ENCODE measurements around the gene PTPN1. TPM values are rescaled to one million over a fixed set of nuclear protein-coding genes. Genes with fewer than 3 reads are reported as not detected.

Gene PTPN1
- total and polyA plus RNA-seq, 2 experiments from 2014 or later, result 16.9 to 26.4 TPM

- no peak for TF ChIP-seq ETS1 (IDR thresholded peaks at IDR 0.05)
- no peak for TF ChIP-seq ZNF114 (CRISPR knock-in tag; IDR thresholded peaks at IDR 0.05)
- no peak for TF ChIP-seq CREB1 (CRISPR knock-in tag; IDR thresholded peaks at IDR 0.05; ENCODE audit: low read depth)
- no peak for TF ChIP-seq EZH2 (IDR thresholded peaks at IDR 0.05; ENCODE audit: low read depth, unreplicated experiment)
- TF ChIP-seq EZH2phosphoT487 (IDR thresholded peaks at IDR 0.05; ENCODE audit: unreplicated experiment), result no peak
- no peak for TF ChIP-seq ZNF462 (CRISPR knock-in tag; IDR thresholded peaks at IDR 0.05)
- no peak for TF ChIP-seq ZNF331 (CRISPR knock-in tag; IDR thresholded peaks at IDR 0.05; ENCODE audit: low read depth)
- TF ChIP-seq REST (IDR thresholded peaks at IDR 0.05; ENCODE audit: unreplicated experiment), result no peak
- TF ChIP-seq NANOG (IDR thresholded peaks at IDR 0.05; ENCODE audit: borderline replicate concordance), result no peak
- no peak for TF ChIP-seq JUNB (IDR thresholded peaks at IDR 0.05; ENCODE audit: unreplicated experiment)
- TF ChIP-seq STAT1 (IDR thresholded peaks at IDR 0.05; ENCODE audit: unreplicated experiment), result no peak
- TF ChIP-seq CTCF (conservative IDR thresholded peaks at IDR 0.05; ENCODE audit: low read depth in 2 of 2), result no peak
- no peak for TF ChIP-seq POLR2AphosphoS5 (IDR thresholded peaks at IDR 0.05; ENCODE audit: low read depth)
- Mint-ChIP-seq H3K27ac (no peak overlapping the region; the same call in 1 of the 2 replicates), H3K27me3 (ENCODE audit: insufficient read depth, low read depth, poor library complexity) (no peaks in the 10 kb centered on the region), H3K36me3 (ENCODE audit: low read depth) (peaks cover 15% of the 10 kb centered on the region), H3K4me1 (no peaks in the 10 kb centered on the region; the same call in 2 of the 3 replicates), H3K4me3 (no peak overlapping the region), H3K9me3 (no peaks in the 10 kb centered on the region)
- Histone ChIP-seq H3K27me3 (ENCODE audit: insufficient read depth) (no peaks in the 10 kb centered on the region), H4K20me1 (replicated peaks; ENCODE audit: insufficient read depth) (no peaks in the 10 kb centered on the region; the same call in 1 of the 2 replicates), H3K4me1 (ENCODE audit: insufficient read depth) (no peaks in the 10 kb centered on the region), H3K36me3 (ENCODE audit: insufficient read depth) (no peaks in the 10 kb centered on the region), H3K4me2 (no peak overlapping the region), H2AFZ (no peak overlapping the region), H3F3A (replicated peaks; ENCODE audit: low read depth) (no peaks in the 10 kb centered on the region), H3K9me2 (ENCODE audit: insufficient read depth) (no peaks in the 10 kb centered on the region), H3K79me2 (replicated peaks; ENCODE audit: insufficient read depth) (peaks cover 4% of the 10 kb centered on the region; the same call in 1 of the 2 replicates), H3K27ac (ENCODE audit: low read depth) (no peak overlapping the region), H3K4me3 (no peak overlapping the region)
- no peak for ATAC-seq
- no peak for DNase-seq (ENCODE audit: low spot score)
Observed at GRCh38 chr20:50563133-50563944, 53.2 kb downstream of the PTPN1 start.

All from GM23338 (cell line).